ENCODE data around the gene LDAH.
"Not testable (repeated sequence)": the region's sequence is repeated elsewhere in the genome, so short reads cannot be mapped to it uniquely, and the experiment has no call there.

The LDAH gene

GRCh38 chr2:20716164-20716563, 106.7 kb downstream of the LDAH start:
- DNase-seq, result not testable (repeated sequence)

- DNase-seq, result not testable (repeated sequence)
These were observed 108.5 kb downstream of the LDAH start for GRCh38 chr2:20714412-20714811.

DNA sequence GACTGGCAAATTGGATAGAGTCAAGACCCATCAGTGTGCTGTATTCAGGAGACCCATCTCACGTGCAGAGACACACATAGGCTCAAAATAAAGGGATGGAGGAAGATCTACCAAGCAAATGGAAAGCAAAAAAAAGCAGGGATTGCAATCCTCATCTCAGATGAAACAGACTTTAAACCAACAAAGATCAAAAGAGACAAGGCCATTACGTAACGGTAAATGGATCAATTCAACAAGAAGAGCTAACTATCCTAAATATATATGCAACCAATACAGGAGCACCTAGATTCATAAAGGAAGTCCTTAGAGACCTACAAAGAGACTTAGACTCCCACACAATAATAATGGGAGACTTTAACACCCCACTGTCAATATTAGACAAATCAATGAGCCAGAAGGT, 109.3 kb downstream of the LDAH start:
- DNase-seq, result not testable (repeated sequence)

DNA sequence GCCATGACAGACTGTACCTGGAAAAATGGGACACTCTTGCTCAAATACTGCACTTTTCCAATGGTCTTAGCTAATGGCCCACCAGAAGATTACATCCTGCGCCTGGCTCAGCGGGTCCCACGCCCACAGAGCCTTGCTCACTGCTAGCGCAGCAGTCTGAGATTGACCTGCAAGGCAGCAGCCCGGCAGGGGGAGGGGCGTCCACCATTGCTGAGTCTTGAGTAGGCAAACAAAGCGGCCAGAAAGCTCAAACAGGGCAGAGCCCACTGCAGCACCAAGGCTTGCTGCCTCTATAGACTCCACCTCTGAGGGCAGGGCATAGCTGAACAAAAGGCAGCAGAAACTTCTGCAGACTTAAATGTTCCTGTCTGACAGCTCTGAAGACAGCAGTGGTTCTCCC, 111.3 kb downstream of the LDAH start:
- not testable (repeated sequence) for DNase-seq

DNA sequence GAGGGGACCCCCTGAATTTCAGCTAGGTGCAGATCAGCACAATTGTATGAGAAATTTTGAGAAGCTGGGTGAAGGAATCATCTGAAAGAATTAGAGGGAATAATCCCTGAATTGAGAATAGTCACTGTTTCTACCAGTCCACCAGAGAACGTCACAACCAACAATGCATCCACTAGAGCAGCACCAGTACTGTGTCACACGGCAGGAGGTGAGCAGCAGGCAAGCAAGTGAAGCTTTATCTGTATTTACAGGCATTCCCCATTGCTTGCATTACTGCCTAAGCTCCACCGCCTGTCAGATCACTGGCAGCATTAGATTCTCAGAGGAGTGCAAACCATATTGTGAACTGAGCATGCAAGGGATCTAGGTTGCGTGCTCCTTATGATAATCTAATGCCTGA, 115.3 kb downstream of the LDAH start:
- no peak for DNase-seq

GRCh38 chr2:20706786-20707185, 116.1 kb downstream of the LDAH start:
- DNase-seq, result no peak

GRCh38 chr2:20706217-20706616, 116.7 kb downstream of the LDAH start:
- no peak for DNase-seq

DNA sequence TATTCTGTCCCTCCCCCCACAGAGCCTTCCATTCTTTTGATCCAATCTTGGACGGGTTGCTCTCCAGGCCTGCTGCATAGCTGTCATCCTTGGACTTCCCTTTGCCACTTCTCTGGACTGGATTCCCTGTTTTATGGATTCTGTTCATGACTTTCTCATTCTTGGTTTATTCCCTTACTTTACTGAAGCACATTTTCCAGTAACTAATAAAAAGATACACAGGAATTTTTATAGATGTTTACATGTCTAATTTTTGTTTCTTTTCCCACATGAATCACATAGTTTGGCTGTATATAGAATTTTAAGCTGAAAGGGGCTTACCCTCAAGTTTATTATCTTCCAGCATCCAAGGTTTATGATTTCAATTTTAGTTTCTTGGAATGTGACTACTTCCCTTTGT, 118.0 kb downstream of the LDAH start:
- no peak for DNase-seq

GRCh38 chr2:20702563-20702962, 120.3 kb downstream of the LDAH start:
- DNase-seq, result no peak

DNA sequence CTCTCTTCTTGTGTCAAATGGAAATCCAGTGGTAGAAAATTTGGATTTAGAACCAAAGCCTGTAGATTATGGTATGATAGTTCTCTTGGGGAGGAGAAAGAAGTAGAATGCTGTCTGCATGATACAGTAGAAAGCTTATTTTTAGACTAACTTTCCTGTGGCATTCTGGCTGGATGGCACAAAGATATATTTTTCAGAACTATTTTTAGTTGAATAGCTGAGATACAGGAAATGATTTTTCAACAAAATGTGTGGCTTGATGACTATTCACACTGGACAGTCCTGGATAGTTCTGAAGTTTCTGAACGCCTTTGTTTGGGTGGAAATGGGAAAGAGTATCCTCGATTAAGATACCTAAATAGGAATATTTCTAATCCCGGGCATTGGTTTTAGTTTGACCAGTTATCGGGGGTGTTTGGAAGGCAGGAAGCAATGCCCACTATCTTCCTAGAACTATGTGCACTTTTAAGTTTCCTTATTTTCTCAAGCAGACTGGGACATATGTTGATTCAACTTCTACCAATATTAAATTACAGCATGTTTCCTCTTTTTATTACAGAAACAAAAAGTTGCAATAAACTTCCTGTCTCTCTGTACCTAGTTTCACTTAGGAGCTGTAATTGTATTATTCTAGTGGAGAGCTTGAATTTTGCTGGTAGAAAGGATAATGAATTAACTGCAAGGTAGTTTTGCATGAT, 123.8 kb downstream of the LDAH start:
- no peak for DNase-seq

- no peak for DNase-seq
These were observed 125.5 kb downstream of the LDAH start for GRCh38 chr2:20697322-20697934.

DNA sequence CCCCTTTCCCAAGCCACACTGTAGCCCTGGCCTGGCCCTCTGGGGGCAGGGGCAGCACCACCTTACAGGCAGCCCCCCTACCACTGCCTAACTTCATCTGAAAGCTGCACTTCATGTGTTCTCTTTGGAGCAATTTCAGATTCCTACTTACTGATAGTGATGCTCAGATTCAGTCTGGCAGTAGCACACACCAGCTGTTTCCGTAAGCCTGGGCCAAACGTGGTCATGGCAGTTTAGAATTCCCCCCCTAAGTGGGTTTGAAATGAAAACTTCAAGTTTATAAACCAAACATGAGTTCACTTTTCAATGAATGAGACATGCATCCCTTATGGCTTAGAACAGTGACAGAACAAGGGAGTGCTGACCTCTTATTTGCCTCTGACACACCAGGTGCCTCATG, 126.5 kb downstream of the LDAH start:
- DNase-seq, result no peak

GRCh38 chr2:20693317-20693716, 129.6 kb downstream of the LDAH start:
- no peak for DNase-seq

DNA sequence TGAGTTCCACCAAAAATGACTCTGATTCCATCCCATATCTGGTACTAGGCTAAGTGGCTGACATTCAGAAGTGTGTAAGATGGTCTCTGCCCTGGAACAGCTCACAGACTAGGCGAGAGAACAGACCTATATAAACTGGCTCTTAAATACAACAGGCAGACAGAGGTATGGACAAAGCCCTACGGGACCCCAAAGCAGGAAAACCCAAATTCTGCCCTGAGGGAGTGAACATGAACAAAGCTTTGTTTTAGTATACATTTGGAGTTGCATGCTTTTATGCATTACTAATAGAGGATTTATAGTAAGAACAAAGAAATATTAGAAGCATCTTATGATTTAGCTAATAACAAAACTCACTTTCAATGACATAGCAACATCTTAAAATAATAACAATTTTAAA, 130.8 kb downstream of the LDAH start:
- no peak for DNase-seq

DNA sequence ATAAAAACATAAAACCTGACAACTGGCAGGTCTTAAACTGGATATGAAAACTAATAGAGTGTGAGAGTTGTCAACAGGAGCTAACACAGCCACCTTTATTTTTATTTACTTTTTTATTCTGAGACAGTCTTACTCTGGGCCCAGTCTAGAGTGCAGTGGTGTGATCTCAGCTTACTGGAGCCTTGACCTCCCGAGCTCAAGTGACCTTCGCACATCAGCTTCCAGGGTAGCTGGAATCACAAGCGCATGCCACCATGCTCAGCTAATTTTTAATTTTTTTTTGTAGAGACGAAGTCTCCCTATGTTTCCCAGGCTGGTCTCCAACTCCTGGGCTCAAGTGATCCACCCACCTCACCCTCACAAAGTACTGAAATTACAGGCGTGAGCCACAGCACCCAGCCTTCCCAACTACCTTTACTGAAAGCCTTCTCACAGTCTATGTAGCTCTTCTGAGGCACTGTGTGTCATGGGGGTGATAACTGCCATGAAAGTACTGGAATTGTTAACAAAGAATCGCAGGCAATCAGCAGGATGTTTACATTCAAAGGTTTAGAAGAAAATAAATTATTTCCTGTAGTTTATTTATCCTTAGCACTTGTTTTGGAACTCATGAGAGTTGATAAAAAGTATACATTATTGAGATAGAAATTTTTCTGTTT, 131.7 kb downstream of the LDAH start:
- DNase-seq, result no peak

DNA sequence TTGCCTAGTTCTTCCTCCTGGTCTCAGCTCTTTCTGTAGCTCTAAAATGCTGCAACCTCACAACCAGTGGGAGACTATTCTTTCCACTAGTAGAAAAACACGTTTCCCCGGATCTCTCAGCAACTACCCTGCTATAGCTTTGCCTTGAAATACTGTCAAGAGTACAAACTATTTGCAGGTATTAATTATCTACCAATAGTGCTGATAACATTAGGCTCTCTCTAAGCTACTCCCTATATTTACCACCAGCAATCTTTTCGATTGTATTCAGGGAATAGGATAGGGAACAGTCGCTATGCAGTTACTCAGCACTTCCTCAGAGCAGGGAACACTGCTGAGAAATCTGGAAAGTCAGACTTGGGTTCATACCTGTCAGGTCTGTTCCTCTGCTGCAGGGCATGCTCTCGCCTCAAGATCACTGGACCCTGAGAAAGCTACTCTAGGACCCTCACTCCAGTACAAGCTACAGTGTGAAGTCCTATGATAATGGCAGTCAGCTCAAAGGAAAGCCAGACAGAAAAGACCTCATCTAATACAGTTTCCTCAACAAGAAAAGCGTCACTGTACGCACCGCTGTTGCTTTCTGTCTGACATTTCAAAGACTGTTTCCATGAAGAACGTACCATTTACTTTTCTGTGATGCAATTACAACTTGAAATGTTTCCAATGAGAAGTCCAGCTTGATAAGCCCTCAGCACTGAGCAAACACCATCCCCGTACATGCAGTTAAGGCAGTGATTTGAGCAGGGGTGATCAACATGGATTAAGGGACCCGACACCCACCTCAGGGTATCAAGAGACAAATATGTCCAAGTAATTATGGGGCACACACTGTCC, 133.3 kb downstream of the LDAH start:
- no peak for DNase-seq

DNA sequence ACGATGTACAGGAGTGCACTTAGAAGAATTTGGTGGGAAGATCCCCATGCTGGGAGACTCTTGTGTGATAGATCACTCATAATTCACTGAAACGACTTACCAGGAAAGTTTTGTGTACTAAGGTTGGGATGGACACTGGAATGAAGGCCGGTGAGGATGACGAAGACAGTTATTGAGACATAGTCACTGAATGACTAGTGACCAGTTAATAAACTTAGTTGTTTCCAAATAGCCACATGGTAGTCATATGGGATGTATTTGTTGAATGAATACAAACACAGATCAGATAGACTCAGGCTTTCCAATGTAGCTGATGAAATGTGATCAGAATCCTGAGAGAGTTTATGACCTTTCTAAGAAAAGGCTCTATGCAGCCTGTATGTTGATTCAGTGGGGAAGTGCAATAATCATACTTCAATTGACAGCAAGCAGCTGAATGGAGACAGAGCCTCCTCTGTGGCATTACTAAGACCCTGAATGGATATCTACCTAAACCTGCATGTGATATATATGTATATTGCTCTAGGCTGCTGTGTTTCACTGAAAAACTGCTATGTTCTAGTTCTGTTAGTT, 135.6 kb downstream of the LDAH start:
- DNase-seq, result no peak

DNA sequence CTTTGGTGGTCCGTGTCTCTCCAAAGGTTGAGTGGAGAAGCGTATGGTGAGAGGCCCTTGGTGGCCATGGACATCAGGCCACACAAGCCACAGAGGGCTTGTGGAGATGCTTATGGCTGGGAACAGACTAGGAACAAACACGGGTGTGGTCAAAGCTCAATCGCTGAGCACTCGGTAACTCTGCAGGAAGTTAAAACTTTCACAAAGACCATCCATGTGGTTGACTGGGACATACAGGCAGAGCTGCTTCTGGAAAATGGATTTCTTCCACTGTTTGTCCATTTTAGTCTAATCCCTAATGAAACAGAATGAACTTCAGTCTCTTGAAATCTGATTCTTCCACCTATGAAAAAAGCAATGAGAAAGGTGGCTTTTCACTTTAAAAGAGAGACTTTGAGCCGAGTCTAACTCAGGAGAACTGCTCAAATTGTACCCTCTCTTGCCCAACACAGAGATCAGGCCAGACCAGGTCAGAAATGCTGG, 138.3 kb downstream of the LDAH start:
- no peak for DNase-seq

- no peak for DNase-seq
These were observed 140.6 kb downstream of the LDAH start for GRCh38 chr2:20682167-20682920.

- DNase-seq, result no peak
These were observed 142.0 kb downstream of the LDAH start for GRCh38 chr2:20680744-20681375.

DNA sequence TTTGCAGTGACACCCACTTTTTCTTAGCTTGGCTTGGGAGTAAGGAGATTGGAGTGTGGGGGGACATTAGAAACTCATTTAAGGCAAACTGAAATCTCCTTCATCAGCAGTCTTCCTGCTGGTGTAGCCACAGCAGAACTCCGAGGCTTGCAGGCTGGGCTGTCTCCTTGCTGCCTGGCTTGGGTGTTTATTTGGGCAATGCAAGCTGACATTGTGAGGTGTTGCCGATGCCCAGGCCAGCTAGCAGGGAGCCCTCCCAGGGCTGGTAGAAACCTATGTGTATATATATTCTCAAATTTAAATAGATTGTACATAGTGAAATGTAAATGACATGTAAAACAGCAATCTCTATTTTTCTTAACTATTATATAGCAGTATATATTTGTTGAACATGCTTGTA, 144.1 kb downstream of the LDAH start:
- DNase-seq, result no peak

- DNase-seq, result no peak
These were observed 144.9 kb downstream of the LDAH start for GRCh38 chr2:20678086-20678395.

All from activated T-cell treated with anti-CD3 and anti-CD28 coated beads, Interleukin-2, amount 50 U/mL, for 1 hour (primary cell).